NCI-H146 treated with DMSO at 0.1 percent for 48 hours (cell line): Measurements from ENCODE around the gene RAD51B.
"Not testable (repeated sequence)": the region's sequence is repeated elsewhere in the genome, so short reads cannot be mapped to it uniquely, and the experiment has no call there.

Experiments
- DNase-seq: peaks from one replicate; lab custom pipeline; 2025; ENCODE audit not compliant: unreplicated experiment; lab: John Stamatoyannopoulos, UW

RAD51B gene

DNA sequence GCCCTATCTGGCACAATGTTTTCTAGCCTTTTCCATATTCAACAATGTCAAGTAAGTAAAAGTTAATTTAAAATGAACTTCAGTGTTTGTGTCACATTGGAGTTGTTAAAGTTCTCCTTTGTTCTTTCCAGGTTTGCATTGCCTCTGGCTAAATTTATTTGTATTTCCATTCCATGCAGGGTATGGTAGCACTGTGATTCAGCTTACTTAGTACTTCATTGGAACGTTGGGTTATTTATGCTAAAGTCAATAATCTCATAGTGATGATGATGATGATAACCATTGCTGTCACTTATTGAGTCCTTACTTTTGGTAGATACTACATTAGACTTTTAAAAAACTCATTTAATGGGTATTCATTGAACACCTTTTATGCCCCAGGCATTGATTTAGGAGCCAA is 286.9 kb downstream of the RAD51B start:
- DNase-seq: no peak

DNA sequence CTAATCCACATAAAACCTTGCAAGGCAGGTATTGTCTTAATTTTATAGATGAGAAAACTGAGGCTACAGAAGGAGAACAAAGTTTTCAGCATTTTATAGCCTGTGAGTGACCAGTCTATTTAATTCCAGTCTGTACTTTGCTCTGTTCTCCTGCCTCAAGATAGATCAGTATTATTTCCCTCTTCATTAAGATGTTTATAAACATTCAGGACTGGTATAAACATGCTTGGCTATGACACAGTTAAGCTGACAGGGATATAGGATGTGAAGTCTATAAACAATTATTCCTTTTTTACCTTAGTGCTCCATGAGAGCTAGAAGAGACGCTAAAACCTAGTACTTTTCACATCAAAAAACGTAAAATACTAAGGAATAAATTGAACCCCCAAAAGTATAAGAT is 287.3 kb downstream of the RAD51B start:
- no peak for DNase-seq

DNA sequence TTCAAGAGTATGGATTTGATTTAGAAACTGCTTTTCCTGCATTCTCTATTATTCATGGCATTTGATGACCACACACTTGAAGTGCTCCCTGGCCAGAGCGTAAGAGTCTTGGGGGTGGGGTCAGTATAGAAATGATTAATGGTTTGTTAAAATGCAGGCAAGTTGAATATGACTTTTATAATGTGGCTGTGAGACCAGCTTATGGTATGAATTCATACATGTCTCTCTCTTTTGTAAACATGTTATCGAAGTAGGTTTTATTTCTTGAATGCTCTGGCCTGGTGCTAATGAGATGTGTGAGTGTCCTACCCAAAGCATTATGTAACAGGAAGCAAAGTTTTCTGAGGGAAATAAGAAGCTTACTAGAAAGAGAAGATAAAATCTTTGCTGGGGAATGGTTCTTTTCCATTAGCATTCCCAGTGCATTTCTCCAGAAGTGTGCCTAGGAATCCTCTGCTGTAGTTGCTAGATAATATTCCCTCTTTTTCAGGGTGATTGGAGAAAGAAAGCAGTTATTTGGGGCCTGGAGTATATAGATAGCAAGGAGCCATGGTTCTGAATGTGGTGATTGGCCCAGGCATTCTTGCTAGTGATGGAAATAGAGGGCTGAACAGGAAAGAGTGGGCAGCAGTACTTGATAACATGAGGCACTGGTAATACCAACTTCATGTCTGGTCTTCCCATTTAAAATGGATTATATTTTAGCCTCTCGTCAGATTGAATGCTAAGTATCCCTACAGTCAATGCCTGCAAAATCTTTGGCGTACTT is 289.7 kb downstream of the RAD51B start:
- no peak for DNase-seq

DNA sequence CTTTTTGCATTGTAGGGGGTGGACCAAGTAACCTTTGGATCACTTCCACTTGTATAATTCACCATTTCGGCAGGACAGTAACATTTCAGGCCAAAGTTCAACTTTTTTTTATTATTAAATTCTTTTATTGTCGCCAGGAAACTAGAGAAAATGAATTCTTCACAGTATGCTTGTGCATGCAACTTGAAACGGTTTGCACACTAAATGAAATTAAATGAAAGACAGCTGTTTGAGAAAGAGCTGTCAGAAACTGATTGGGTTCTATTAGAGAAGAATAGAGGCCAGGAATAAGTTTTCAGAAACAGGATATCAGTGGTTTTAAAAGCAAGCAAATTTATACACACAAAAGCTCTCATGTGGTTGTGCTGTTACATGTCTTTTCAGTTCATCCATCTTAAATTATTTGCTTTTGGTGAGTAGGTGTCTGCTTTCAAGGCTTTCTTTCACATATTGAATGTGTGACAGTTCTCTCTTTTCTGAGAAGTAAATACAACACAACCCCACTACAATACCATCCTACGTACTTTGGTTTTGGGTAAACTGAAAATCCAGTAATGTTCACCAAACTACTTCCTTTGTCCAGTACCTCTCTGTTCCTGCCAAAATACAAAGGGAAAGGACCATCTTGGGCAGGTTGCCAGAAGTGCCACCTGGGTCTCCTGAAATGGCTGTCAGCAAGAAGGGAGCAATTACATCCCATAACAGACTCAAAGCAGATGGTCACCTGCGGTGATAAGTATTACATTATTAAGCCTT is 291.7 kb downstream of the RAD51B start:
- peak; percentile 81 for DNase-seq

DNA sequence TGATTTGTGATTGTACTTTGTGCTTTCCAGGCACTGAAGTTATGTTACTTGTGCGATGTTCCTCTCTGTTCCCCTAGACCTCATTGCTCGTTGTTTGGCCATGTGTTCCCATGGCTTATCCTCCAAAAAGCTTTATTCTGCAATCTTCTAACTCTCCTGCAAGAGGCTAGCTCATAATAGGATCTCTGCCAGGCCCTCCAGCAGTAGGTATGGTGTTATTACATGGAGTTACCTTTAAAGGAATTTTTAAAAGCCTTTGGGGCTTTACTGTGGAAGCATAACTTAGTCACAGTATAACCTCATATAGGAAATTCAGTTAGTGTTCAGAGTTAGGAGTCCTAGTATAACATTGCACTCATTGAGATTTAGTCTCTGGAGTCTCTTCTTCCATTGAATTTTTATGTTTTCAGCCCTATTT is 292.3 kb downstream of the RAD51B start:
- DNase-seq: no peak

DNA sequence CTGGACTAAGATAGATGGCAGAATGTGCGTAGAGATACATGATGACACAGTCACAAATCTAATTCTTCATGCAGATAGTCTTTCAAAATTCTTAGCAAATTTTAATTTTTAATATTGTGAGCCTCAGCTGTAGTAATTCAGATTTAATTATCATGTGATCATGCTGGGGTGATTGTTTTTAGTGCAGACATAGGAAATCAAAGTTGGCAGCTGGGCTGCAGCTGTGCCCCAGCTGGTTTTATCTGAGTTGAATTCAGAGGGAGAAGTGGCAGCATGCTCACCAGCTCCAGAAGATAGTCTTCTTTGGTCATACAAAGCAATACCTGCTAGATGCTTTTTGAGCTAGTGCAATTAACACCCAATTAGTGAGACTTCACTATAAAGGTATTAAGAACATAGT is 292.9 kb downstream of the RAD51B start:
- DNase-seq: no peak

DNA sequence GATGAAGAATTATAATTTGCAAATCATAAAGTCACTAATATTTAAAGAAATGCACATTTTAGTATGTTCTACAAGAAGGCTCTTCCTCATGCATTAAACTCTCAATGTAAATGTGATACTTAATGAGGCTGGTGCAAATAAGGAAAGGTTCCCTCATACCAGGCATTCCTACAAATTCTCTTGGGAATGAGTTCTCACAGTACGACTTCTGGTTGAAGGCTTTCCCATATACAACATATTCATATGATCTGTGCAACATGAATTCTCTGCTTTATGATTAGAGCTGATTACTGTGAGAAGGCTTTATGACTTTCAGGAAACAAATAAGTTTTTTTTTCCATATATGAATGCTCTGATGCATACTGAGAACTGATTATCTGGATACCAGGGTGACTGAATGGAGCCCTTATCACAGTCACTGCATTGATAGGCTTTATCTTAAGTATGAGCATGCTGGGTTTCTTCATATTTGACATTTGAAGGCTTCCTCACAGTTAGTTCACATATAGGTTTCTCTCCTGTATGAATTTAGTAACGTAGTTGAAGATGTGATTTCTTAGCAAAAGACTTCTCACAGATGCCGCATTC is 293.9 kb downstream of the RAD51B start:
- no peak for DNase-seq

DNA sequence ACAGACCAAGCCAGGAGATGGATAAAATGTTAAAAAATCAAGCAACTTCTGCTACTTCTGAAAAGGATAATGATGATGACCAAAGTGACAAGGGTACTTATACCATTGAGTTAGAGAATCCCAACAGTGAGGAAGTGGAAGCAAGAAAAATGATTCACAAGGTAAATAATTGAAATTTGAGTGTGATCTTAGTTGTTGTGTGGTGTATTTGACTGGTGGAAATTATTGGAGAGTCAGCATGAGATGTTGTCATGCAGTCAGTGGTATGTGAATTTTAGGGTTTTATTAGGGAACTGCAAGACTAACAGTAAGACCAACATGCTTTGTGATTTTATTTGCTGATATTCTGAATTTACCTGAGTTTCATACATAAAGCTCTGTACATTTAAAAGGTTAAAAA is 296.4 kb downstream of the RAD51B start:
- DNase-seq: not testable (repeated sequence)

DNA sequence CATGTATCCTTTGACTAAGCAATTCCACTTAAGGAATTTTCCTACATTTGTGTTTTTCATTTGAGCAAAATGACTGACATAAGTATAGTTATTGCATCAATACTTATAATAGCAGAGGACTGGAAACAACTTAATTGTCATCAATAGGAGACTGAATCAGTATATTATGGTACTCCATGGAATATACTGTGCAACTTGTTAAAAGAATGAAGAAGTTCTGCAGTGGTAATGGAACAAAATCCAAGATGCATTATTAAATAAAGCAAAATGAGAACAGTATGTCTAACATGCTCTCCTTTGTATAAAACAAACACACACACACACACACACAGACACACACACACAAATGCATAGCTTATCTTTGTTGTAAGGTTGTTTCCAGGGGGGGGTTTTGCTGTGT is 303.1 kb downstream of the RAD51B start:
- DNase-seq: no peak

DNA sequence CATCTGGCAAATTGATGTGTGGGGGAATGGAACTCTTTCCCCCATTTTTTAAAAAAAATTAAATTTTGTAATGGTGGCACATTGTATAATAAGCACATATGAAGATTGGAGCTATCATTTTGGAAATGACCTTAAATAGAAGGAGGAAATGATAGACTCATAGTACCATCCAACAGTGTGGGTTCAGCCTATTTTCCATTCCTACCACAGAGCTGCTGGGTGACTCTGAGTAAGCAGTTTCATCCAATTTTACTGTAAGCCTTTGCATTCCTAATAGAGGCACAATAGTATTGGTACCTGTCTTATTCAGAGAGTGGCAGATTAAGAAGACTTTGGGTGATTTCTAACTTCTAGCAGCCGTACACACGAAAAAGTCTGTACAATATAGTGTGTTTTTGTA is 304.5 kb downstream of the RAD51B start:
- DNase-seq: no peak

DNA sequence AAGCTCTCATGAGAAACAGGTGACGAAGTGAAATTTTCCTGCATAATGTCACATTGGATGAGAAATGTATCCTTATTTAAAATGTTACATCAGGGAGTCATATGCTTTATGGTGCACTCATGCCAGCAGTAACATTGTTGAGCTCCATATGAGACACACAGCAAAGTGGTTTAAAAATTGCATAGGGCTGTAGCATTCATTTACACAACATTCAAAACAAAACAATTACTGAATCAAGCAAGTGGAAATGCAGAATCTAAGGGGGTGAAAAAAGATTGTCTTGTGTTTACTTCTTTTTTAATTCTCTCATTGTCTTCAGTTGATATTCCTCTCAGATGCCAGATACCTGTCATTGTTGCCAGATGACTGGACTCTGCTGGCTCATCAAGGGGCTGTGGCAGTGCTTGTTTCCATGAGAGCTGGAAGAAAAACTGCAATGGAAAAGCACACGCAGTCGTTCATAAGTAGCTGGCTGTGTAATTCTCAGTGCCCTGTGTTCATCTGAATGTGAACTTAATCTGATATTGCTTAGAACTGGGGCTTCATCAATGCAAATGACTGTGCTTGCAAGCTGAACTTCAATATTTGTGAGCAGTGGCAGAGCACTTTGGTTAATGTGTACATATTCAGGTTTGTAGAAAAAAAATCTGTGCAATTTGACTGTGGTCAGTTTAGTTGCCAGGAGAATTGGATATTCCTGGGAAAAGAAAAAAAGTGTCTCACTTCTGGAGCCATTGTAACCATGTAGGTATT is 305.6 kb downstream of the RAD51B start:
- no peak for DNase-seq

DNA sequence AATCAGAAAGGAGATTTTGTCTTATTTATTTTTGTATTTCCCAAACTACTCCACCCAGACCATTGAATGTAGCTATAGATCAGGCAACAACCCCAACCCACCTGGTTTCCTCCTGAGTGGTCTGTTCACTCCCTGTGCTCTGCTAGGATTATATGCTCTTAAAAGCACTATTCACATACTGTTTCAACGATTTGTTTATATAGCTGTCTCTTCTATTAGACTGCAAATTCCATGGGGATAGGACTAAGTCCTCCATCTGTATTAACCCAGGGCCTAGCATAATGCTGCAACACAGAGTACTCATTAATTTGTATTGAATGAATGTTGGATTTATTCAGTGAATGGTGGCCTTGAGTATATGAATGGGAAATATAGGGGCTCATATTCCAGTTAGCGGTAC is 307.6 kb downstream of the RAD51B start:
- no peak for DNase-seq

DNA sequence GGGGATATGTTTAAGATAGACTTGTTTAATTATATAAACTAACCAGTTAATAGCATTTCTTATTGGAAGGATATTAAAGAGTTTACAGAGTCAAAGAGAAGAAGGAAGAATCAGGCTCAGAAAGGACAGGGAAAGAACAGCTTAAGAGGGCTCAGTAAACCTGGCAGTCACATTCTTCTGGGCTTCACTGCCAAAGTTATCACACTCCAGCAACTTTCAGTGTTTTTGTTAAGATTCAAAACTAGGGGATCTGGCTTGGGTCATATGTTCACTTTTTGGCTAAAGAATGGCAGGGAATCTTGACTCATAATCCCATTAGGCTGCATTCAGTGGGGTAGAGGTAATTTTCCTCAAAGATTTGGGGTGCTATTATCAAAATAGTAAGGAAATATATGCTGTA is 312.3 kb downstream of the RAD51B start:
- DNase-seq: no peak

DNA sequence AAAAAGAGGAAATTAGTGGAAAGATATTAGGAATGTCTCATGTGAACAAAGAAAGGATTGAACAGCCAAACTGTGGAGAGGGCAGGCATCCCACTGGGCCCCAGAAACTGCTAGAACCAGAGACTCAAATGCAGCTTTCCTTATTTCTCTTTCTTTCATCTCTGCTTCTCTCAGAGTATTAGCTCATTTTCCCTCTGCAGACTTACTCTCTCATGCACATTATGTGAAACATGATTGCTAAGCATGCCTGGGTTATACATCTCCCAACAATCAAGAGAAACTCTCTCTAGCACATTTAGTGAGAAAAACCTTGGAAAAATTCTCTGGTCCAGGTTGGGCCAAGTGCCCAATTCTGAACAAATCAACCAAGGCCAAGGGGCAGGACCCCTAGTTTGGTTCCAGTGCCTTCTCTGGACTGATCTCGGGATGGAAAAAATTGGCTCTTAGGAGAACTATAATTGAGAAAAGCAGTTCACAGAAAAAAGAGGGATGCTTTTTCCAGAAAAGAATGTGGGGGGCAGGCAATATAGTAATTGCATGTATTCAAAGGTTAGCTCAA is 313.1 kb downstream of the RAD51B start:
- no peak for DNase-seq

DNA sequence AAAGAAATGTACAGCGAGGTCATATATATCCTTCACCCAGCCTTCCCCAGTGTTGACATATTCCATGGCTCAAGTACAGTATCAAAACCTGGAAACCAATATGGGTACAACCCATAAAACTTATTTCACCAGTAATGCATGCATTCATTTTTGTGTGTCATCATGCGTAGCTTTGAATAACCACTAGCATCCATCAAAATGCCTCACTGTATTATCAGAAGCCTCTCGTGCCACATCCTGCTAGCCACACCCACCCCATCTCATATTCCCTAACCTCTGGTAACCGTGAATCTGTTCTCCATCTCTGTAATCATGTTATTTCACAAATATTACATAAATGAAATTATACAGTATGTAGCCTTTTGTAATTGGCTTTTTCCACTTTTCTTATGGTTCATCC is 314.3 kb downstream of the RAD51B start:
- no peak for DNase-seq

DNA sequence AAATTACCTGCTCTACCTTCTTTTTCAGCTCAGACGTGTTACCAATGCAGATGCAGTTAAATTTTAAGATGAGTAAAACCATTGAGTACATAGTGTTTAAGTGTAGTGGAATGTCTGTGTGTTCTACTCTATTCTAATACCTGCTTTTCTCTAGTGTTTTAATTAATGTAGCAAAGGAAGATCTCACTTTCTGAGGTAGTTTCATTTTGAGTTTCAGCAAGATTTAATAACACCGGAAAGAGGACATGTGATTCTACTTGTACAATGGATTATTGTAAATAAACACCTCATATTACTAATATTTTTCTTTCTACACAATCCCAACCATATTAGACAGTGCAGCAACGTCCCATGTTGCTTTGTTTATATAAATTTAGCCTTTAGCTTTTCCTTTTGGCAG is 315.4 kb downstream of the RAD51B start:
- DNase-seq: no peak

DNA sequence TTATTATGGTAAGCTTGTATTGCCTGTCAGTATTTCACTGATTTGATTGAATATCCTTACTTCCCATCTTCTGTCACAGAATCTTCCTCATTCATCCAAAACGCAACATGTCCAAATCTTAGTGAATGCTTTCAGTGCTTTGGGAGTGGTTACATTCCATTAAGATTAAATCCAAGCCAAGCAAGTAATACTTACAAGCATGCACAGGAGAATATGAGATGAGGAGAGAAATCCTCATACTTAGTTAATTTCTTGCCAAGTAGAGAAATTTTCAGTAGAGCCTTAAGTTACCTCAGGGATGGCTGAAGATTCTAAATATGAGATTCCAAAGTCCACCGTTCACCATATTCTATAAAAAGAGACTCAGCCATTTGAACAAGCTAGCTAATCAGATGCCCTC is 316.0 kb downstream of the RAD51B start:
- DNase-seq: no peak

DNA sequence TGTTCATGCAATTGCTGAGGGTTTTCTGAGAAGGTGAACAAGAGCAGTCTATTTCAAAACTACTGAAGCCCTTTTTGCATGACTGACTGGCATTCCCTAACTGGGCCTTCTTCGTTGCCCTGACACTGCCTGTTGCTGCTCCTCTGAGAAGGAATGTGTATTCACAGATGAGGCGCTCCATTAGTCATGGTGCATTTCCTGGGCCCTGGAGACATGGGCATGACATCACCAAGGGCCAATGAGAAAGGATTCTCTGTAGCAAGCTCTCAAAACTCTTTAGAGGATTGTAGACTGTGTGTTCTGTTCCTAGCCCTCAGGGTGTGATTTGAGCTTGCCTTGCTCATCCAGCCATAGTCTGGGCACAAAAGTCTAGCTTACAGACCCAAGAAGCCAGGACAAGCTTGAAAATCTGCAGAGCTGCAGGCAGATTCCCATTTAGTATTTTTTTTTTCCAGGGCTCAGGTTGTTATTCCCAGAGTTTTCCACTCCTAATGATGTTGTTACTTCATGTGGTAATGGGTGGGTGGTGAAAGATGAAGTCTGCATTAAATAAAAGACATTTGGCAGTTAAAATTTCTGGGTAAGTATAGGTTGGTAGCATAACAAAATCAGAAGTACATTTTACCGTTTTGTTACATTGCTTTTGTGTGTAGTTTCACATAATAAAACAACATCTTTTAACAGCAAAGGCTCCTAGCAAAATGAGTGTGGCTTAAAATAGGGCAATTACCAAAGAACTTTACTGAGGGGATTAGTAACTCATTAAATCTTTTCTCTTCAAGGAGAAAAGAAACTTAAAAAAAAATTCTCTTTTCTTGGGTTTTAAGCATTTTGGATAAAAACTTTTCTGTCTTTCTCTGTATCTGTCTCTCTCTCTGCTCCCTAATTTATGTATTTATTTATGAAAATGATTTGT is 318.4 kb downstream of the RAD51B start:
- no peak for DNase-seq

DNA sequence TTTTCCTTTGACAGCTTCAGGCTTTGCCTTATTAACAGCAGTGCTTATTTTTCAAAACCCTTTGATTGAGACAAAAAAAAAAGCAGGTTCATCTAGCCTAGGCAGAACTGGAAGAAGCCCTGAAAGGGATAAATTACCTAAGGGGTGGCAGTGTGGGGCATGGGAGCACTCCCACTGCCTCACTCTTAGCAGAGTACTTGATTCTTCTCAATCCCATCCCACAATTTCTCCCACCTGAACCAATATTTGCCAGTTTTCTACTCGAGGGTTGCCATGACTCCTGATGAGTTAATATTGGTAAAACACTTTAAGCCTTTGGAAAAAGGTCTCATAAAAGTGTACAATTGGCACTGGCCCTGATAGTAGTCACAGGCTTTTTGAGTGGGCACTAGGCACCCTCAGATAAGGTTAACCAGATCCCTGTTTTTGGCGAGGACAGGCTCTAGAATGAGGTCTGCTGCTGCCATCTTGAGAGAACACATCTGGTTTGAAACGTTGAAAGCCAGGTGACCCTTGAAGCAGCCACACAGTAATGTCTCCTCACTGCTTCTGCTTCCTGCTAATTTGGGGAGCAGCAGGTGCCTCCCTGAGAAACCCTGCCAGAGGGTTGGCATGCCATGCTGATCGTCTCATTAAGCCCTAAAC is 320.0 kb downstream of the RAD51B start:
- DNase-seq: peak; percentile 9
